ENCODE data around the gene KRAS.

DNA sequence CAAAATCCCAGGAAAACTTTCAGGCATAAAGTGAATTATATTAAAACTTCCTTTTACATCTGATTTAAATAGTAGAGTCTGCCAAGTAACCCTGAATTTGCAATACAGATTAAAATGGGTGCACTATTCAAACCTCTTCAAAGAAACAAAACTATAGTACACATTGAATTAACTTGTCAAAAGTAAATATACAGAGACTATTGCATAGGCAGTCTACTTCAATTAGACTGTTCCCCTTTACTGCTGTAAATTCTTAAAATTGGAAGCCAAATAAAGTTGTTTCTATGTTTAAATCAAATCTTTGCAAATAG is 7.1 kb downstream of the KRAS start:
- TF ChIP-seq, protein P1, sequence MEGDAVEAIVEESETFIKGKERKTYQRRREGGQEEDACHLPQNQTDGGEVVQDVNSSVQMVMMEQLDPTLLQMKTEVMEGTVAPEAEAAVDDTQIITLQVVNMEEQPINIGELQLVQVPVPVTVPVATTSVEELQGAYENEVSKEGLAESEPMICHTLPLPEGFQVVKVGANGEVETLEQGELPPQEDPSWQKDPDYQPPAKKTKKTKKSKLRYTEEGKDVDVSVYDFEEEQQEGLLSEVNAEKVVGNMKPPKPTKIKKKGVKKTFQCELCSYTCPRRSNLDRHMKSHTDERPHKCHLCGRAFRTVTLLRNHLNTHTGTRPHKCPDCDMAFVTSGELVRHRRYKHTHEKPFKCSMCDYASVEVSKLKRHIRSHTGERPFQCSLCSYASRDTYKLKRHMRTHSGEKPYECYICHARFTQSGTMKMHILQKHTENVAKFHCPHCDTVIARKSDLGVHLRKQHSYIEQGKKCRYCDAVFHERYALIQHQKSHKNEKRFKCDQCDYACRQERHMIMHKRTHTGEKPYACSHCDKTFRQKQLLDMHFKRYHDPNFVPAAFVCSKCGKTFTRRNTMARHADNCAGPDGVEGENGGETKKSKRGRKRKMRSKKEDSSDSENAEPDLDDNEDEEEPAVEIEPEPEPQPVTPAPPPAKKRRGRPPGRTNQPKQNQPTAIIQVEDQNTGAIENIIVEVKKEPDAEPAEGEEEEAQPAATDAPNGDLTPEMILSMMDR (IDR thresholded peaks at IDR 0.05; ENCODE audit: low read depth, low read length, poor library complexity, severe bottlenecking) = no peak
- no peak for TF ChIP-seq EZH2phosphoT487 (IDR thresholded peaks at IDR 0.05; ENCODE audit: borderline replicate concordance, low read length)

Measured in DOHH2 (cell line).